GM23338 (cell line): Measurements from ENCODE around the gene ADPRHL1. TPM values are rescaled to one million over a fixed set of nuclear protein-coding genes. Genes with fewer than 3 reads are reported as not detected.

ENCODE experiments used
- ATAC-seq: fragments of 200-7000 bp; cut with Tn5 transposase; 3 replicates; pipeline ENCODE4 v1.9.1; 2020
- DNase-seq: peaks from one replicate; pipeline ENCODE4 v3.0.0-alpha.2; 2015; ENCODE audit warnings: low spot score
- H2AFZ ChIP-seq: fragments of 200-600 bp; sonication (generic); 2 replicates; pipeline ENCODE4 v1.8.0; 2016; ENCODE audit warnings: antibody characterized with exemption, mild to moderate bottlenecking, moderate library complexity
- H3F3A ChIP-seq: fragments of 200-600 bp; sonication (generic); replicated peaks from 2 replicates; pipeline ENCODE4 v1.8.0; 2017; ENCODE audit warnings: antibody characterized with exemption, mixed run types, low read depth
- H3K27ac ChIP-seq: fragments of 200-600 bp; sonication (generic); 2 replicates; pipeline ENCODE4 v1.6.1; 2016; ENCODE audit warnings: low read depth
- H3K27me3 ChIP-seq: fragments of 200-600 bp; sonication (generic); 2 replicates; pipeline ENCODE4 v1.8.0; 2016; ENCODE audit warnings: mild to moderate bottlenecking, mixed run types, moderate library complexity; ENCODE audit not compliant: insufficient read depth
- H3K36me3 ChIP-seq: fragments of 200-600 bp; sonication (generic); 2 replicates; pipeline ENCODE4 v1.8.0; 2016; ENCODE audit warnings: mild to moderate bottlenecking; ENCODE audit not compliant: insufficient read depth
- H3K4me1 ChIP-seq: fragments of 200-600 bp; sonication (generic); 2 replicates; pipeline ENCODE4 v1.8.0; 2016; ENCODE audit warnings: mild to moderate bottlenecking, moderate library complexity; ENCODE audit not compliant: insufficient read depth
- H3K4me2 ChIP-seq: fragments of 200-600 bp; sonication (generic); 2 replicates; pipeline ENCODE4 v1.7.1; 2017; ENCODE audit warnings: mixed run types
- H3K4me3 ChIP-seq: fragments of 200-600 bp; sonication (generic); 2 replicates; pipeline ENCODE4 v1.6.1; 2016; ENCODE audit warnings: mixed run types
- H3K79me2 ChIP-seq: fragments of 200-600 bp; sonication (generic); replicated peaks from 2 replicates; pipeline ENCODE4 v1.8.0; 2017; ENCODE audit warnings: mild to moderate bottlenecking; ENCODE audit not compliant: insufficient read depth
- H3K9me2 ChIP-seq: fragments of 200-600 bp; sonication (generic); 2 replicates; pipeline ENCODE4 v1.8.0; 2017; ENCODE audit not compliant: insufficient read depth
- H4K20me1 ChIP-seq: fragments of 200-600 bp; sonication (generic); replicated peaks from 2 replicates; pipeline ENCODE4 v1.8.0; 2017; ENCODE audit warnings: mild to moderate bottlenecking; ENCODE audit not compliant: insufficient read depth
- H3K27ac Mint-ChIP-seq: 2 replicates; pipeline ENCODE4 v1.8.0; 2020; ENCODE audit warnings: inconsistent platforms, mild to moderate bottlenecking, moderate library complexity, mixed read lengths
- H3K27me3 Mint-ChIP-seq: 3 replicates; pipeline ENCODE4 v1.8.0; 2022; ENCODE audit warnings: low read depth, mild to moderate bottlenecking, moderate library complexity, mixed read lengths, inconsistent platforms; ENCODE audit not compliant: insufficient read depth, poor library complexity
- H3K36me3 Mint-ChIP-seq: 3 replicates; pipeline ENCODE4 v1.8.0; 2021; ENCODE audit warnings: low read depth, mild to moderate bottlenecking, inconsistent platforms, moderate library complexity, mixed read lengths
- H3K4me1 Mint-ChIP-seq: 3 replicates; pipeline ENCODE4 v1.8.0; 2020; ENCODE audit warnings: mild to moderate bottlenecking, inconsistent platforms, mixed read lengths
- H3K4me3 Mint-ChIP-seq: 3 replicates; pipeline ENCODE4 v1.8.0; 2021; ENCODE audit warnings: moderate library complexity, mild to moderate bottlenecking, inconsistent platforms, mixed read lengths
- H3K9me3 Mint-ChIP-seq: 3 replicates; pipeline ENCODE4 v1.8.0; 2020; ENCODE audit warnings: moderate library complexity, mild to moderate bottlenecking, inconsistent platforms, mixed read lengths
- CREB1 ChIP-seq: fragments of 250-450 bp; sonication (Bioruptor Pico); IDR thresholded peaks from 2 replicates; pipeline ENCODE4 v1.5.0; 2020; ENCODE audit warnings: low read depth, mild to moderate bottlenecking, moderate library complexity
- EZH2 ChIP-seq: fragments of 200-600 bp; sonication (generic); IDR thresholded peaks from one replicate; pipeline ENCODE4 v1.8.0; 2017; ENCODE audit warnings: antibody characterized with exemption, mild to moderate bottlenecking, low read depth; ENCODE audit not compliant: unreplicated experiment
- EZH2phosphoT487 ChIP-seq: fragments of 200-600 bp; sonication (generic); IDR thresholded peaks from one replicate; pipeline ENCODE4 v1.8.1; 2018; ENCODE audit warnings: antibody characterized with exemption; ENCODE audit not compliant: unreplicated experiment
- NANOG ChIP-seq: IDR thresholded peaks from 2 replicates; pipeline ENCODE4 v1.6.1; 2016; ENCODE audit warnings: antibody characterized with exemption, borderline replicate concordance
- STAT1 ChIP-seq: IDR thresholded peaks from one replicate; pipeline ENCODE4 v1.6.1; 2016; ENCODE audit warnings: antibody characterized with exemption; ENCODE audit not compliant: unreplicated experiment
- ZNF114 ChIP-seq: fragments of 250-450 bp; sonication (Bioruptor Pico); IDR thresholded peaks from 2 replicates; pipeline ENCODE4 v1.5.0; 2020; ENCODE audit warnings: mild to moderate bottlenecking, moderate library complexity
- ZNF462 ChIP-seq: fragments of 250-450 bp; sonication (Bioruptor Pico); IDR thresholded peaks from 2 replicates; pipeline ENCODE4 v1.5.0; 2020; ENCODE audit warnings: mild to moderate bottlenecking, moderate library complexity
- polyA plus RNA-seq: library from polyadenylated mRNA; unstranded; fragments of >200 nt; fragmentation: Nextera tagmentation; extraction: Ambion mirVana; gene quantifications from 2 replicates; pipeline ENCODE4 v1.2.1, GENCODE V29; 2016
- total RNA-seq: library from RNA; depleted of rRNA; stranded (reverse); fragments of >200 nt; shearing (Covaris generic); gene quantifications from 2 replicates; pipeline ENCODE4 v1.2.3, GENCODE V29; 2014

The ADPRHL1 gene
- total and polyA plus RNA-seq, 2 experiments from 2014 or later: 0.80 to 1.0 TPM

- no peaks in the 10 kb centered on the region for H3K27me3 ChIP-seq
- TF ChIP-seq NANOG (no peak), ZNF462 (CRISPR knock-in tag) (no peak), EZH2phosphoT487 (no peak), CREB1 (CRISPR knock-in tag) (no peak), EZH2 (no peak)
- H2AFZ ChIP-seq: no peak overlapping the region
- Mint-ChIP-seq H3K4me1 (peaks cover 6% of the 10 kb centered on the region), H3K27ac (no peak overlapping the region), H3K27me3 (peaks cover 13% of the 10 kb centered on the region), H3K9me3 (no peaks in the 10 kb centered on the region), H3K36me3 (peaks cover 45% of the 10 kb centered on the region), H3K4me3 (no peak overlapping the region)
- H3K4me1 ChIP-seq: peaks cover 7% of the 10 kb centered on the region; the same call in 1 of the 2 replicates
- DNase-seq (no peak), ATAC-seq (no peak)
- 0 out of 2 replicates have a peak, but pooled peaks cover 9% of the 10 kb centered on the region for H3F3A ChIP-seq
- no peak overlapping the region for H3K4me3 ChIP-seq
- no peaks in the 10 kb centered on the region for H3K79me2 ChIP-seq
- no peaks in the 10 kb centered on the region for H3K9me2 ChIP-seq
- no peak overlapping the region for H3K4me2 ChIP-seq
- H3K27ac ChIP-seq: no peak overlapping the region
- H3K36me3 ChIP-seq: peaks cover 28% of the 10 kb centered on the region; the same call in 1 of the 2 replicates
- H4K20me1 ChIP-seq: no peaks in the 10 kb centered on the region; the same call in 1 of the 2 replicates
Measured at GRCh38 chr13:113454936-113455335, 1.6 kb upstream of the ADPRHL1 start.

GRCh38 chr13:113452466-113452865, 822 bp downstream of the ADPRHL1 start:
- DNase-seq (no peak), ATAC-seq (no peak)
- H3K9me2 ChIP-seq: no peaks in the 10 kb centered on the region
- H3K27me3 Mint-ChIP-seq: peaks cover 17% of the 10 kb centered on the region
- H3K27ac Mint-ChIP-seq: no peak overlapping the region
- no peaks in the 10 kb centered on the region for H3K4me1 ChIP-seq
- no peak overlapping the region for H2AFZ ChIP-seq
- H3K36me3 ChIP-seq: peaks cover 22% of the 10 kb centered on the region; the same call in 1 of the 2 replicates
- no peak overlapping the region for H3K27ac ChIP-seq
- H3K4me1 Mint-ChIP-seq: no peaks in the 10 kb centered on the region; the same call in 2 of the 3 replicates
- H3K4me3 Mint-ChIP-seq: no peak overlapping the region
- no peaks in the 10 kb centered on the region for H3K27me3 ChIP-seq
- no peaks in the 10 kb centered on the region; the same call in 1 of the 2 replicates for H4K20me1 ChIP-seq
- peaks cover 29% of the 10 kb centered on the region for H3K36me3 Mint-ChIP-seq
- no peak for TF ChIP-seq STAT1
- no peak for TF ChIP-seq ZNF114
- H3K79me2 ChIP-seq: no peaks in the 10 kb centered on the region
- no peak overlapping the region for H3K4me3 ChIP-seq
- 0 out of 2 replicates have a peak, but pooled peaks cover 5% of the 10 kb centered on the region for H3F3A ChIP-seq
- H3K4me2 ChIP-seq: no peak overlapping the region
- H3K9me3 Mint-ChIP-seq: no peaks in the 10 kb centered on the region
